ENCODE data around the gene KIAA1671.
A peak's percentile ranks its signal among the peaks of the same experiment; 100 is the strongest.

KIAA1671 gene

DNA sequence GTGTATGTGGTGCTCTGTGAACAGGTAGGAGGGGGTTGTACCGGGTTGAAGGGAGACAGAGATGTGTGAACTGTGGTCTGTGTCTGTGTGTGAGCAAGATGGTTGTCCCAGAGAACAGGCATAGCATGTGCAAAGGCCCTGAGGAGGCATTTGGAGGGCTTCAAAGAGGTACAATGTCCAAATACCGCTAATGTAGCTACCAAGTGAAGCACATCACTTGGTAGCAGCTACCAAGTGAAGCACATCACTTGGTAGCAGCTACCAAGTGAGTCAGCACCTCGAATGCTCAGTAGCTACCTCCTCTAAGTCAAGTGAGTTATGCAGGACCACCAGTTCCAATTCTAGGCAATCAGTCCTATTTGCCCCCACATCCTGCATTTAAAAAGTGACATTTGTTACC lies 72.4 kb downstream of the KIAA1671 start:
- H3K9me3 Mint-ChIP-seq, result no peaks in the 10 kb centered on the region
- peaks cover 34% of the 10 kb centered on the region for H3K27me3 Mint-ChIP-seq (ENCODE audit: low read depth)
- H3K27ac Mint-ChIP-seq, result no peak overlapping the region
- H3K36me3 Mint-ChIP-seq (ENCODE audit: low read depth), result peaks cover 3% of the 10 kb centered on the region
- no peak overlapping the region for H3K4me3 Mint-ChIP-seq
- peaks cover 30% of the 10 kb centered on the region for H3K4me1 Mint-ChIP-seq (ENCODE audit: low read depth)

DNA sequence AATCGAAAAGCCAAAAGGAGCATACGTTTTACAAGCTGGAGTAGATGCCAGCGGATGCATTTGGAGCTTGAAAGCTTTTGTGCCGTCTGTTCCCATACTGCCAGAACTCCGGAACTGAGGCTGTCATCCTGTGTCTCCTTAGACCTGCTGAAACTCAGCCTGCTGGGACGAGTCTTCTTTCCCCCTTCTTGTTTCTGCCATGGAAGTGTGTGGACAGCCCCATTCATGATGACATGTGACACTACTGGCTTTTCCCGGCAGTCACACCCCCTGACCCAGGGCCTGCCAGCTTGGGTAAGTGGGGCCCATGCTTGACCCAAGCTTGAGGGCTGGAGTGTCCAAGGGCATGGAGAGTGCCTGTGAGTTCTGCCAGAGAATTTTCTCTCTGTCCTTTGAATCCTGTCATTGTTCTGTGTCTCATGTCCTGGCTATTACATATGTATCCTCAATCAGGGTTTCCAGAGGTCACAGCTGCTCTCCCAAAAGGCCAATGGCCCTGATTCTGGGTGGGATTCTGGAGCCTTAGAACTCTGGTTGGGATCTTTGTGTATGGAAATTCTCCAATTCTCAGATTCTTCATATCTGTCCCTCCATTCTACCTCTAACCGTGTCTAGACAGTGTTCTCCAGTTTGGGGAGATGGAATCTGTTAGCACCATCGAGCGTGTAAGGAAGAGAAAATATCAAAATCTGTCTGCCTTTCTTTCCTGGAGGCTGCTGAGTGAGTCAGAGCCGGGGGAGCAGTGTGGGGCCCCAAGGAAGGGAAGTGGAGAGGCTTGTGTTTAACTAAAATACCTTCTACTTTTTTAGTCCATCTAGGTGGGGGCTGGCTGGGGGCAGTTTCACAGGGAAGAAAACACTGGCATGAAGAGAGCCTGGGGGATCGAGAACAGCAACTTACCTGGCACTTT lies 73.2 kb downstream of the KIAA1671 start:
- Mint-ChIP-seq H3K4me1 (ENCODE audit: low read depth) (peaks cover 30% of the 10 kb centered on the region), H3K36me3 (ENCODE audit: low read depth) (peaks cover 2% of the 10 kb centered on the region), H3K9me3 (no peaks in the 10 kb centered on the region), H3K27ac (peak overlapping the region; percentile 18), H3K4me3 (peak overlapping the region; percentile 55), H3K27me3 (ENCODE audit: low read depth) (peaks cover 26% of the 10 kb centered on the region)

DNA sequence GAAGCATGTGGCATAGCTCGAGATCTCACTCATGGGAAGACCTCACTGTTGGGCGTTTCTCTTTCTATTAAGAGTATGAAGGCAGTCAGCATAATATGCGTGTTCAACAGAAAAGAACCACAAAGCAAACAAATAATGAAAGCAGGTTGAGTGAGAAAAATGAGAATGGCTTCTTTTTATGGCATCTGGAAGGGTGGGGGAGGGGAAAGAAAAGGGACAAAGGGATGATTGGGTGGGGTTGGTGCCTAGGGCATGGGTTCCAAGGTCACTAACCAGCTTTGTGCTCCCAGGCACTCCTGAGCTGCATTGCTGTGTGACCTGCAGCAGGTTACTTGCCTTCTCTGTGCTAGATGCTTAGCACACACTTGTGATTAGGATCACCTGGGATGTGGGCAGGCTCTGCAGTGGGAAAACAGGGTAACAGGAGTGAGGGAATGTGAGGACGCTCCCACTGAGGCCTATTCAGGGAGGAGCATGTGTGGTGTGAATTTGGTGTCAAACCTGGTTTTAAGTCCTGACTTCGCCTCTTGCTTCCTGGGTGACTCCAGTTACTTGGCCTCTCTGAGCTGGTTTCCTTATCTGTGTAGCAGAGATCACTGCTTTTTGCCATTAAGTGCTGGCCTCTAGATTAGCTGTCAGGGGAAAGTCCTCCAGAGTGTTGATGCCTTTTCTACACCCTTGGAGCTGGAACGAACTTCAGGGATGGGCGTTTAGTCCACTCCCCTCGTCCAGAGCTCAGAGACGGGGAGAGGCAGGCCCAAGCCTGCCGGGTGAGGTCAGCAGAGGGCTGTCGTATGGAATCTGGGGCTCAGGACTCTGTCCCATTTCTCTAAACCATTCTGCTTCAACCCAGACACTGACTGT lies 74.8 kb downstream of the KIAA1671 start:
- peaks cover 30% of the 10 kb centered on the region for H3K4me1 Mint-ChIP-seq (ENCODE audit: low read depth)
- H3K9me3 Mint-ChIP-seq, result no peaks in the 10 kb centered on the region
- H3K4me3 Mint-ChIP-seq, result no peak overlapping the region
- H3K27me3 Mint-ChIP-seq (ENCODE audit: low read depth), result peaks cover 16% of the 10 kb centered on the region
- peaks cover 2% of the 10 kb centered on the region for H3K36me3 Mint-ChIP-seq (ENCODE audit: low read depth)
- H3K27ac Mint-ChIP-seq, result peak overlapping the region; percentile 7

DNA sequence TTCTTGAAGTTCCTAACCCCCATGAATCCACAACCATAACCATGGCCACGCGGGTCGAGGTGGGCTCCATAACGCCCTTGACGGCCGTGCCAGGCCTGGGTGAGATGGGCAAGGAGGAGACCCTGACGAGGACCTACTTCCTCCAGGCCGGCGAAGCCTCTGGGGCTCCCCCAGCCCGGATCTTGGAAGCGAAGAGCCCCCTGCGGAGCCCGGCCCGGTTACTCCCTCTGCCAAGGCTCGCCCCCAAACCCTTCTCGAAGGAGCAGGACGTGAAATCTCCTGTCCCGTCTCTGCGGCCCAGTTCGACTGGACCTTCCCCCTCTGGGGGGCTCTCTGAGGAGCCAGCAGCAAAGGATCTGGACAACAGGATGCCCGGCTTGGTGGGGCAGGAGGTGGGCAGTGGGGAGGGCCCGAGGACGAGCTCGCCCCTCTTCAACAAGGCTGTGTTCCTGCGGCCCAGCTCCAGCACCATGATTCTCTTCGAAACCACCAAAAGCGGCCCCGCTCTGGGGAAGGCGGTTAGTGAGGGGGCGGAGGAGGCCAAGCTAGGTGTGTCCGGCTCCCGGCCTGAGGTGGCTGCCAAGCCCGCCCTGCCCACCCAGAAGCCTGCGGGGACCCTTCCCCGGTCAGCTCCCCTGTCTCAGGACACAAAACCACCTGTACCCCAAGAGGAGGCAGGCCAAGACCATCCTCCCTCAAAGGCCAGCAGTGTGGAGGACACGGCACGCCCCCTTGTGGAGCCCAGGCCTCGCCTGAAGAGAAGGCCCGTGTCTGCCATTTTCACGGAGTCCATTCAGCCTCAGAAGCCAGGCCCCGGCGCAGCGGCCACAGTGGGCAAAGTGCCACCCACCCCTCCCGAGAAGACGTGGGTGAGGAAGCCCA lies 75.7 kb downstream of the KIAA1671 start:
- no peaks in the 10 kb centered on the region for H3K9me3 Mint-ChIP-seq
- H3K36me3 Mint-ChIP-seq (ENCODE audit: low read depth), result peaks cover 2% of the 10 kb centered on the region
- H3K27me3 Mint-ChIP-seq (ENCODE audit: low read depth), result peaks cover 12% of the 10 kb centered on the region
- H3K4me3 Mint-ChIP-seq, result no peak overlapping the region
- H3K27ac Mint-ChIP-seq, result no peak overlapping the region
- H3K4me1 Mint-ChIP-seq (ENCODE audit: low read depth), result peaks cover 30% of the 10 kb centered on the region

DNA sequence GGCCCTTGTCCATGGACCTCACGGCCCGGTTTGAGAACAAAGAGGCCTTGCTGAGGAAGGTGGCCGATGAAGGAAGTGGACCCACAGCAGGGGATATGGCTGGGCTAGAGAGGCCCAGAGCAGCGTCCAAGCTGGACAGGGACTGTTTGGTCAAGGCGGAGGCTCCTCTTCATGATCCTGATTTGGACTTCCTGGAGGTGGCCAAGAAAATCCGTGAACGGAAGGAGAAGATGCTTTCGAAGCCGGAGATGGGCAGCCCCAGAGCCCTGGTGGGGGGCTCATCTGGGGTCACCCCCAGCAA lies 76.3 kb downstream of the KIAA1671 start:
- H3K9me3 Mint-ChIP-seq, result no peaks in the 10 kb centered on the region
- peaks cover 30% of the 10 kb centered on the region for H3K4me1 Mint-ChIP-seq (ENCODE audit: low read depth)
- H3K36me3 Mint-ChIP-seq (ENCODE audit: low read depth), result peaks cover 2% of the 10 kb centered on the region
- peaks cover 12% of the 10 kb centered on the region for H3K27me3 Mint-ChIP-seq (ENCODE audit: low read depth)
- H3K4me3 Mint-ChIP-seq, result no peak overlapping the region
- no peak overlapping the region for H3K27ac Mint-ChIP-seq

DNA sequence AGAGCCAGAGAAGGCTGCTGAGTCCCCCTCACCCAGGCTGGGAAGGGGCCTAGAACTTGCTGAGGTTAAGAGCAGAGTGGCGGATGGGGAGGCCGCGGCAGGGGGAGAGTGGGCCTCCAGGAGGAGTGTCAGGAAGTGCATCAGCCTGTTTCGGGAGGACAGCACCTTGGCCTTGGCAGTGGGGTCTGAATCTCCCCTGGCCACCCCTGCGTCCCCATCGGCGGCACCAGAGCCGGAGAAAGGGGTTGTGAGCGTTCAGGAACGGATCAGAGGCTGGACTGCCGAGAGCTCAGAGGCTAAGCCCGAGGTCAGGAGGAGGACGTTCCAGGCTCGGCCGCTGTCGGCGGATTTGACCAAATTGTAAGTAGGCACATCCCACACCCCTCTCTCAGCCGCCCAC lies 76.7 kb downstream of the KIAA1671 start:
- H3K9me3 Mint-ChIP-seq, result no peaks in the 10 kb centered on the region
- peaks cover 27% of the 10 kb centered on the region for H3K4me1 Mint-ChIP-seq (ENCODE audit: low read depth)
- H3K4me3 Mint-ChIP-seq, result no peak overlapping the region

DNA sequence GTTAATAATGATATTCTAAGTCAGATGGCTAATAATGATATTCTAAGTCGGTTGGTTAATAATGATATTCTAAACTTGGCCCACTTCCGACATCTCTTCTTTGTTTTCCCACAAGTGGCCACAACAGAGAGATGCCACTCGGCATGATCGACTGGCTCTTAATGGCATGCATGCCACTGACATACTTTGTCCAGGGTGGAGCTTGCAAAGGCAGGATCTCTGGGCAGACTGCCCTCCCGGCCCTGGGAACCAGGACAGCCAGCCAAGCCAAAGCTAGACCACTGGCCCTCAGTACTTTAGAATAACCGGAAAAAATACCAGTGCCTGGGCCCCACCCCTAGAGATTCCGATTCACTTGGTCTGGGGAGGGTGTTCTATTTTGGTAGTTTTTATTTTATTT lies 78.1 kb downstream of the KIAA1671 start:
- H3K27me3 Mint-ChIP-seq (ENCODE audit: low read depth), result peaks cover 8% of the 10 kb centered on the region
- no peaks in the 10 kb centered on the region for H3K9me3 Mint-ChIP-seq
- H3K27ac Mint-ChIP-seq, result no peak overlapping the region
- H3K36me3 Mint-ChIP-seq (ENCODE audit: low read depth), result peaks cover 2% of the 10 kb centered on the region
- no peak overlapping the region for H3K4me3 Mint-ChIP-seq
- peaks cover 20% of the 10 kb centered on the region for H3K4me1 Mint-ChIP-seq (ENCODE audit: low read depth)

More for the DNA sequence above, 76.7 kb downstream of the KIAA1671 start:
- Mint-ChIP-seq H3K27me3 (ENCODE audit: low read depth) (peaks cover 11% of the 10 kb centered on the region), H3K27ac (no peak overlapping the region), H3K36me3 (ENCODE audit: low read depth) (peaks cover 2% of the 10 kb centered on the region)

DNA sequence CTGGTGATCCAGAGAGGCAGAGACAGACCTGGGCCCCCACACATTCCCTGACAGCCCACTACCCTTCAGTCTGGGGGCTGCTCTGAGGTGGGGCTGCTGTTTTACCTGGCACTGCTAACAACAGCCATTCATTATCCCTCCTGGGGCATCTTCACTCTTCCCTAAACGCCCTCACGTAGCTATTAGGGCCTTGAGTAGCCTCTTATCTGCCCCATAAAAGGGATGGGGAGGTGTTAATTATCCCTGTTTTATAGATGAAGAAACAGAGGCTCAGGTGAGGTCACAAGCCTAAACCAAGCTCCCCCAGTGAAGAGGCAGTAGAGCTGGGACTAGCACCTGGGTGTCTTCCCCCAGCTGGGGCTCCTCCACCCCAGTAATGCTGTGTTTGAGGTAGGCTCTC lies 79.5 kb downstream of the KIAA1671 start:
- H3K36me3 Mint-ChIP-seq (ENCODE audit: low read depth), result no peaks in the 10 kb centered on the region

DNA sequence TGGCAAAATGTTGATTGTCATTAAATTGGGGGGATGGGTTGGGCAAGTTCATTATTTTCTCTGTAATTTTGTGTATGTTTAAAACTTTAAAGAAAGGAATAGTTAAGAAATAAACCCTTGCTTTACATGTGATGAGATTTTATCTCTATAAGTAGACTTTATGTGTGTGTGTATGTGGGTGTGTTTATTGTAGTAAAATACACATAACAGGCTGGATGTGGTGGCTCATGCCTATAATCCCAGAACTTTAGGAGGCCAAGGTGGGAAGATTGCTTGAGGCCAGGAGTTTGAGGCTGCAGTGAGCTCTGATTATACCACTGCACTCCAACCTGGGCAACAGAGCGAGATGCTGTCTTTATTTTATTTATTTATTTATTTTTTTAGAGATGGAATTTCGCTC lies 83.2 kb downstream of the KIAA1671 start:
- Mint-ChIP-seq H3K27me3 (ENCODE audit: low read depth) (peaks cover 10% of the 10 kb centered on the region), H3K36me3 (ENCODE audit: low read depth) (no peaks in the 10 kb centered on the region), H3K4me1 (ENCODE audit: low read depth) (no peaks in the 10 kb centered on the region), H3K9me3 (no peaks in the 10 kb centered on the region), H3K27ac (no peak overlapping the region), H3K4me3 (no peak overlapping the region)

More for the DNA sequence above, 79.5 kb downstream of the KIAA1671 start:
- Mint-ChIP-seq H3K4me3 (no peak overlapping the region), H3K27me3 (ENCODE audit: low read depth) (peaks cover 10% of the 10 kb centered on the region), H3K4me1 (ENCODE audit: low read depth) (peaks cover 8% of the 10 kb centered on the region), H3K9me3 (no peaks in the 10 kb centered on the region), H3K27ac (no peak overlapping the region)

DNA sequence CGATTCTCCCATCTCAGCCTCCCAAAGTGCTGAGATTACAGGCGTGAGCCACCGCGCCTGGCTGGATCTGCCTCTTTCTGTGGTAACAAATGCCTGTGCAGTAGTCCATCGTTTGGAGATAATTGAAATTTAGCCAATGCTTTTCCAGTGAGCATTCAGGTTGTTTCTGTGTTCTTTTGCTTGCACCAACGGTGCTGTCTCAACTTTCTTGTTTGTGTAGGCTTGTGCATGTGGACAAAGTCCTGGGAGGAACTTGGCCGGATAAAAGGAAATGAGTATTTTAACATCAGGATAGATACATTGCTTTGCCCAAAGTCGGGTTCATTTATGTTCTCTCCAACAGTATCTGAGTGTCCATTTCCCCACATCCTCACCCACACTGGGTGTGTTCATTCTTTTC lies 85.7 kb downstream of the KIAA1671 start:
- H3K4me1 Mint-ChIP-seq (ENCODE audit: low read depth), result no peaks in the 10 kb centered on the region
- no peaks in the 10 kb centered on the region for H3K36me3 Mint-ChIP-seq (ENCODE audit: low read depth)
- no peak overlapping the region for H3K4me3 Mint-ChIP-seq
- H3K27me3 Mint-ChIP-seq (ENCODE audit: low read depth), result peaks cover 10% of the 10 kb centered on the region
- H3K9me3 Mint-ChIP-seq, result no peaks in the 10 kb centered on the region
- H3K27ac Mint-ChIP-seq, result no peak overlapping the region

DNA sequence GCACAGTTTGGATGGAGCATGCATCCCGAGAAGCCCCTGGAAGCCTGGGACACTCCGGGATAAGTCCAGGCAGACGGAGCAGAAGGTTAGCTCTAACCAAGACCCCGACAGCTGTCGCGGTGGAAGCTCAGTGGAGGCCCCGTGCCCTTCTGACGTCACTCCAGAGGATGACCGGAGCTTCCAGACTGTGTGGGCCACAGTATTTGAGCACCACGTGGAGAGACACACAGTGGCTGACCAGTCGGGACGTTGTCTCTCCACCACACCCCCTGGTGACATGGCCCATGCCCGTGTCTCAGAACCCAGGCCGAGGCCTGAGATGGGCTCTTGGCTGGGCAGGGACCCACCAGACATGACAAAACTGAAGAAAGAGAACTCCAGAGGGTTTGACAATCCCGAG lies 86.3 kb downstream of the KIAA1671 start:
- H3K27ac Mint-ChIP-seq, result no peak overlapping the region
- H3K4me1 Mint-ChIP-seq (ENCODE audit: low read depth), result no peaks in the 10 kb centered on the region
- H3K9me3 Mint-ChIP-seq, result no peaks in the 10 kb centered on the region
- H3K36me3 Mint-ChIP-seq (ENCODE audit: low read depth), result no peaks in the 10 kb centered on the region
- peaks cover 10% of the 10 kb centered on the region for H3K27me3 Mint-ChIP-seq (ENCODE audit: low read depth)
- H3K4me3 Mint-ChIP-seq, result no peak overlapping the region

DNA sequence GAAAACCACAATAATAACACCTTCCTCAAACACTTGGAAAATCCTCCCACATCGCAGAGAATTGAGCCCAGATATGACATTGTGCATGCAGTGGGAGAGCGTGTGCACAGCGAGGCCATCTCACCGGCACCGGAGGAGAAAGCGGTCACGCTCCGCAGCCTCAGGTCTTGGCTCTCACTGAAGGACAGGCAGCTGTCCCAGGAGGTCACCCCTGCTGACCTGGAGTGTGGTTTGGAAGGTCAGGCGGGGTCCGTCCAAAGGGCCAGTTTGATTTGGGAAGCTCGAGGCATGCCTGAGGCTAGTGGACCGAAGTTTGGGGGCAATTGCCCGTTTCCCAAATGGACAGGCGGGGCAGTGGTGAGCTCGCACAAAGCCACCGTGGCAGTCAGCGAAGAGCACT lies 86.7 kb downstream of the KIAA1671 start:
- Mint-ChIP-seq H3K4me3 (no peak overlapping the region), H3K36me3 (ENCODE audit: low read depth) (no peaks in the 10 kb centered on the region), H3K27ac (no peak overlapping the region)

DNA sequence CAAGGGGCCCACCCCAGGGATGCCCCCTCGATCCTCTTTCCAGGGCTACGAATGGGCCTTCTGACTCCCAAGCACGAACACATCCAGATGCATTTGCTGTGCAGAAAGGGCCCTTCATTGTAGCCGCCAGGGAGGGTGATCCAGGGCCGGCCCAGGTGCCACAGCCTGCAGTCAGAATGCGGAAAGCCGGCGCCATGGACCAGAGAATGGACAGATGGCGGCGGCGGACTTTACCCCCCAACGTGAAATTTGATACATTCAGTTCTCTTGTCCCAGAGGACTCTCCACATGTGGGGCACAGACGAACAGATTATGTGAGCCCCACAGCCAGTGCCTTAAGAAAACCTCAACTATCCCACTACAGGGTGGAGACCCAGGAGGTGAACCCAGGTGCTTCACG lies 87.2 kb downstream of the KIAA1671 start:
- no peaks in the 10 kb centered on the region for H3K4me1 Mint-ChIP-seq (ENCODE audit: low read depth)
- H3K9me3 Mint-ChIP-seq, result no peaks in the 10 kb centered on the region
- no peaks in the 10 kb centered on the region for H3K36me3 Mint-ChIP-seq (ENCODE audit: low read depth)
- peaks cover 5% of the 10 kb centered on the region for H3K27me3 Mint-ChIP-seq (ENCODE audit: low read depth)
- H3K27ac Mint-ChIP-seq, result no peak overlapping the region
- H3K4me3 Mint-ChIP-seq, result no peak overlapping the region

More for the DNA sequence above, 86.7 kb downstream of the KIAA1671 start:
- peaks cover 8% of the 10 kb centered on the region for H3K27me3 Mint-ChIP-seq (ENCODE audit: low read depth)
- no peaks in the 10 kb centered on the region for H3K4me1 Mint-ChIP-seq (ENCODE audit: low read depth)
- H3K9me3 Mint-ChIP-seq, result no peaks in the 10 kb centered on the region

DNA sequence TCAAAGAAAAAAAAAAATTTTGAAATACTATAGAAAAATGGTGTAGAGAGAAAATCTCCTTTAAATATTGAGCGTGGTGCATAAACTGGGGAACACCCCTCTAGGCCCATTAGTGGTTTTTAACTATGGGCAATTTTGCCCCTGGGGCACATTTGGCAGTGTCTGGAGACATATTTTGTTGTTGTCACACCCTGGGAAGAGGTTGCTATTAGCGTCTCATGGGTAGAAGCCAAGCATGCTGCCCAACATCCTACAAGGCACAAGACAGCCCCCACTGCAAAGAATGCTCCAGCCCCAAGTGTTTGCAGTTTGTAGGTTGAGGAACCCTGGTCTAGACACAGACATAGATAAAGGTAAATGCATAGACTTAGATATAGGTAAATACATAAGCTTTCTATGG lies 92.6 kb downstream of the KIAA1671 start:
- Mint-ChIP-seq H3K4me3 (no peak overlapping the region), H3K9me3 (no peaks in the 10 kb centered on the region), H3K27ac (no peak overlapping the region), H3K27me3 (ENCODE audit: low read depth) (no peaks in the 10 kb centered on the region), H3K4me1 (ENCODE audit: low read depth) (no peaks in the 10 kb centered on the region), H3K36me3 (ENCODE audit: low read depth) (no peaks in the 10 kb centered on the region)

All from T-helper 1 cell treated with Interleukin-12 subunit alpha and Interleukin-12 subunit beta and Interleukin-4 antibody, amounts not matched to agents 30 μg/mL and 1 μg/mL, for 36 hours (primary cell).